Loucy (cell line): ENCODE data around the gene EDC3.

Experiments
- CTCF ChIP-seq: fragments of 200-600 bp; sonication (generic); conservative IDR thresholded peaks from 2 replicates; pipeline ENCODE4 v1.5.1; 2014; ENCODE audit warnings: mild to moderate bottlenecking, antibody characterized with exemption, low read length
- EZH2phosphoT487 ChIP-seq: fragments of 200-600 bp; IDR thresholded peaks from 2 replicates; pipeline ENCODE4 v1.6.1; 2018; ENCODE audit warnings: antibody characterized with exemption, mild to moderate bottlenecking, moderate library complexity, borderline replicate concordance

- TF ChIP-seq CTCF (no peak), EZH2phosphoT487 (no peak)
Observed at GRCh38 chr15:74593122-74593521, 102.7 kb downstream of the EDC3 start.
